ENCODE results near the gene RASAL2. TPM values are rescaled to one million over a fixed set of nuclear protein-coding genes. Genes with fewer than 3 reads are reported as not detected.

Gene RASAL2
- total and polyA plus RNA-seq, 2 donors (not counting 1 experiment from before 2014, with no cell fraction given), result 11.9 to 21.8 TPM

DNA sequence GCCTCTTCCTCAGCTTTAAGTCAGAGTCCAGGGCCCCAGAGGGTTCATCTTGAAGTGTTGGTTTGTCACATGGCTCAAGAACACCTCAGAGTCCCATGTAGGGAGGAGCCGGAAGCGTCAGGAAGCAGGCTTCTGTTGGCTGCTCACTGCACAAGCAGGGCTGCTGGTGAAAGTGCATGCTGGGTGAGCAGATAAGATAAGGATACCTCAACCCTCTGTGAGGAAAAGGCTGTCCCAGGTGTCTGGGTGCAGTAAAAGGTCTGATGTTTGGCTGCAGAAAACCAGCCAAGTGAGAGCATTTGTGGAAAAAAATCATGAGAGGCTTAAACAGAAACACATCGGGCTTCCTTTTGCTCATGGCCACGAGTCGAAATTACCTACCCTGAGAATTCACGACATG is 412.8 kb downstream of the RASAL2 start:
- no peak overlapping the region for H3K27ac ChIP-seq (ENCODE audit: insufficient read depth, low read length)
- TF ChIP-seq, protein P1, sequence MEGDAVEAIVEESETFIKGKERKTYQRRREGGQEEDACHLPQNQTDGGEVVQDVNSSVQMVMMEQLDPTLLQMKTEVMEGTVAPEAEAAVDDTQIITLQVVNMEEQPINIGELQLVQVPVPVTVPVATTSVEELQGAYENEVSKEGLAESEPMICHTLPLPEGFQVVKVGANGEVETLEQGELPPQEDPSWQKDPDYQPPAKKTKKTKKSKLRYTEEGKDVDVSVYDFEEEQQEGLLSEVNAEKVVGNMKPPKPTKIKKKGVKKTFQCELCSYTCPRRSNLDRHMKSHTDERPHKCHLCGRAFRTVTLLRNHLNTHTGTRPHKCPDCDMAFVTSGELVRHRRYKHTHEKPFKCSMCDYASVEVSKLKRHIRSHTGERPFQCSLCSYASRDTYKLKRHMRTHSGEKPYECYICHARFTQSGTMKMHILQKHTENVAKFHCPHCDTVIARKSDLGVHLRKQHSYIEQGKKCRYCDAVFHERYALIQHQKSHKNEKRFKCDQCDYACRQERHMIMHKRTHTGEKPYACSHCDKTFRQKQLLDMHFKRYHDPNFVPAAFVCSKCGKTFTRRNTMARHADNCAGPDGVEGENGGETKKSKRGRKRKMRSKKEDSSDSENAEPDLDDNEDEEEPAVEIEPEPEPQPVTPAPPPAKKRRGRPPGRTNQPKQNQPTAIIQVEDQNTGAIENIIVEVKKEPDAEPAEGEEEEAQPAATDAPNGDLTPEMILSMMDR (conservative IDR thresholded peaks at IDR 0.05 in 1 of 2, IDR thresholded peaks at IDR 0.05 in 1 of 2; ENCODE audit: low read depth in 1 of 2, low read length in 2 of 2), result no peak
- TF ChIP-seq EZH2 (IDR thresholded peaks at IDR 0.05; ENCODE audit: low read length, missing control alignments), result no peak
- no peak for DNase-seq (ENCODE audit: low read depth in 2 of 2)

DNA sequence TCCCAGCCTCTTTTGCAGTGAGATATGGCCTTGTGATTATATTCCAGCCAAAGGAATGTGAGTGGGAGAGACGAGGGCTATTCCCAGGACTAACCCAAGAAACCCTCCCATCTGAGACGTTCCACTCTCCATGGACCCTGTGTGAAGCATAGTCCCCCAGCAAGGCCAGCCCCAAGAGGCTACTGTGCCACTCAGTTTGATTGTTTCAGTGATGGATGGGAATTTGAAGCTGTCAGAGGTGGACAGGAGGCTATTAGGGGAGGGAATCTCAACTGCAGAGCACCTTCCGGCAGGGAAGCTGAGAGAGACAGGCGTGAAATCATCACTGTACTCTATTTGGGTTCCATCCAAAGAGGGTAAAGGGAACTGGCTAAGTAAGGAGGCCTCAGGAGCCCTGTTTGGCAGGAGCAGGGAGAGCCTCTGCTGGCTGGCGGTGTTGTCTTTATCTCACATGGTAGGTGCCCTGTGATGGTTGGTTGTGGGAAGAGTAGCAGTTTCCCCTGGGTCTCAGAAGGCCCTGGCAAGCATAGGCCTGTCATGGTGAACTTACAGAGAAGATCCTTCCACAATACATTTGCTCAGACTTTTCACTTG is 415.6 kb downstream of the RASAL2 start:
- no peak overlapping the region for H3K4me3 ChIP-seq (replicated peaks in 1 of 4; ENCODE audit: control extremely low read depth in 1 of 4, insufficient read depth in 1 of 4, low read depth in 3 of 4, low read length in 4 of 4)
- TF ChIP-seq EZH2 (IDR thresholded peaks at IDR 0.05; ENCODE audit: low read length, missing control alignments), result no peak
- TF ChIP-seq, protein P1 (conservative IDR thresholded peaks at IDR 0.05 in 1 of 2, IDR thresholded peaks at IDR 0.05 in 1 of 2; ENCODE audit: low read depth in 1 of 2, low read length in 2 of 2), result no peak
- no peak overlapping the region for H2AFZ ChIP-seq (ENCODE audit: low read length)
- H4K20me1 ChIP-seq (ENCODE audit: control insufficient read depth, extremely low read depth, insufficient read depth, low read length), result no peaks in the 10 kb centered on the region
- no peaks in the 10 kb centered on the region for H3K79me2 ChIP-seq (ENCODE audit: control insufficient read depth, insufficient read depth, low read length)
- no peaks in the 10 kb centered on the region for H3K36me3 ChIP-seq (ENCODE audit: control insufficient read depth, insufficient read depth, low read length)
- no peak overlapping the region for H3K27ac ChIP-seq (ENCODE audit: insufficient read depth, low read length)
- no peaks in the 10 kb centered on the region for H3K27me3 ChIP-seq (ENCODE audit: control insufficient read depth, insufficient read depth, low read length)
- H3K9me3 ChIP-seq (ENCODE audit: control insufficient read depth, insufficient read depth, low read depth, low read length), result no peaks in the 10 kb centered on the region
- no peak overlapping the region for H3K4me2 ChIP-seq (ENCODE audit: extremely low read depth, insufficient read depth, low read length)
- H3K9ac ChIP-seq (ENCODE audit: insufficient read depth, low read length), result no peak overlapping the region
- DNase-seq (ENCODE audit: low read depth in 2 of 2), result peak in 1 of 2 donors; percentile 46
- H3K4me1 ChIP-seq (ENCODE audit: control insufficient read depth, extremely low read depth, insufficient read depth, low read length), result peaks cover 2% of the 10 kb centered on the region

More for the DNA sequence above, 412.8 kb downstream of the RASAL2 start:
- no peak overlapping the region for H2AFZ ChIP-seq (ENCODE audit: low read length)
- no peak overlapping the region for H3K4me3 ChIP-seq (replicated peaks in 1 of 4; ENCODE audit: control extremely low read depth in 1 of 4, insufficient read depth in 1 of 4, low read depth in 3 of 4, low read length in 4 of 4)
- no peak overlapping the region for H3K4me2 ChIP-seq (ENCODE audit: extremely low read depth, insufficient read depth, low read length)
- no peaks in the 10 kb centered on the region for H4K20me1 ChIP-seq (ENCODE audit: control insufficient read depth, extremely low read depth, insufficient read depth, low read length)
- no peaks in the 10 kb centered on the region for H3K27me3 ChIP-seq (ENCODE audit: control insufficient read depth, insufficient read depth, low read length)
- no peak overlapping the region for H3K9ac ChIP-seq (ENCODE audit: insufficient read depth, low read length)
- H3K36me3 ChIP-seq (ENCODE audit: control insufficient read depth, insufficient read depth, low read length), result no peaks in the 10 kb centered on the region
- no peaks in the 10 kb centered on the region for H3K9me3 ChIP-seq (ENCODE audit: control insufficient read depth, insufficient read depth, low read depth, low read length)
- H3K79me2 ChIP-seq (ENCODE audit: control insufficient read depth, insufficient read depth, low read length), result no peaks in the 10 kb centered on the region
- H3K4me1 ChIP-seq (ENCODE audit: control insufficient read depth, extremely low read depth, insufficient read depth, low read length), result no peaks in the 10 kb centered on the region

DNA sequence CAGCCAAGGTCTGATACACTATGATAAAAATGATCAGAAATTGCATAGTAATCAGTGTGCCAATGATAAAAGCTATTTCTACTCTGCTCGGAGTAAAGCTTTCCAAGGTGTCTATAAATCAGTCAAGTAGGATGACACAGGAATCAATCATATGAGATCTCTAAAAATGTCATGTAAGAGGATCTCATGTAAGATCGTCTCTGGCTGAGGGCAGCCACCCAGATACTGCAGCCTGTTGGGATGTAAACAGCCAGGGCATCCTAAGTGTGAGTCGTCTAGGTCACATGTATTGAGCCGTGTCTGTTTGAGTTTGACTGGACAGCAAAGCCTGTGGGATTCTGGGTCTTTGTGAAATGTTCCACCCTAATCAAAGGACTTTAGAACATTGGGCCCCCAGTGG is 416.3 kb downstream of the RASAL2 start:
- Histone ChIP-seq H3K4me2 (ENCODE audit: extremely low read depth, insufficient read depth, low read length) (no peak overlapping the region), H4K20me1 (ENCODE audit: control insufficient read depth, extremely low read depth, insufficient read depth, low read length) (no peaks in the 10 kb centered on the region), H3K4me1 (ENCODE audit: control insufficient read depth, extremely low read depth, insufficient read depth, low read length) (peaks cover 2% of the 10 kb centered on the region), H2AFZ (ENCODE audit: low read length) (no peak overlapping the region), H3K4me3 (replicated peaks in 1 of 4; ENCODE audit: control extremely low read depth in 1 of 4, insufficient read depth in 1 of 4, low read depth in 3 of 4, low read length in 4 of 4) (no peak overlapping the region), H3K27ac (ENCODE audit: insufficient read depth, low read length) (no peak overlapping the region), H3K27me3 (ENCODE audit: control insufficient read depth, insufficient read depth, low read length) (no peaks in the 10 kb centered on the region), H3K36me3 (ENCODE audit: control insufficient read depth, insufficient read depth, low read length) (no peaks in the 10 kb centered on the region), H3K79me2 (ENCODE audit: control insufficient read depth, insufficient read depth, low read length) (no peaks in the 10 kb centered on the region), H3K9ac (ENCODE audit: insufficient read depth, low read length) (no peak overlapping the region), H3K9me3 (ENCODE audit: control insufficient read depth, insufficient read depth, low read depth, low read length) (no peaks in the 10 kb centered on the region)
- peak in 1 of 2 donors; percentile 11 for DNase-seq (ENCODE audit: low read depth in 2 of 2)
- TF ChIP-seq, protein P1 (conservative IDR thresholded peaks at IDR 0.05 in 1 of 2, IDR thresholded peaks at IDR 0.05 in 1 of 2; ENCODE audit: low read depth in 1 of 2, low read length in 2 of 2), result no peak
- no peak for TF ChIP-seq EZH2 (IDR thresholded peaks at IDR 0.05; ENCODE audit: low read length, missing control alignments)
